K562 (cell line): ENCODE results near the gene C19orf85. TPM values are rescaled to one million over a fixed set of nuclear protein-coding genes. Genes with fewer than 3 reads are reported as not detected.

ENCODE experiments used
- ARID2 ChIP-seq: fragments of 450-650 bp; IDR thresholded peaks from 2 replicates; pipeline ENCODE4 v1.6.1; 2017; ENCODE audit warnings: antibody characterized with exemption, mild to moderate bottlenecking
- BHLHE40 ChIP-seq: IDR thresholded peaks from 2 replicates; pipeline ENCODE4 v1.6.1; 2011; ENCODE audit warnings: low read length, improper control_type of control experiment
- FIP1L1 ChIP-seq: fragments of 200-400 bp; formaldehyde crosslinking; IDR thresholded peaks from 2 replicates; pipeline ENCODE4 v1.6.1; 2018; ENCODE audit warnings: mild to moderate bottlenecking, low read depth, low read length; ENCODE audit not compliant: poor library complexity, severe bottlenecking
- GATAD2A ChIP-seq: fragments of 450-650 bp; IDR thresholded peaks from 2 replicates; pipeline ENCODE4 v1.6.1; 2017
- HMGN3 ChIP-seq: IDR thresholded peaks from 2 replicates; pipeline ENCODE4 v1.6.1; 2011; ENCODE audit warnings: borderline replicate concordance, low read depth, mild to moderate bottlenecking, mixed read lengths, low read length; ENCODE audit not compliant: insufficient read length; ENCODE audit errors: extremely low read depth
- KLF10 ChIP-seq: fragments of 250-450 bp; sonication (Bioruptor Pico); IDR thresholded peaks from 2 replicates; pipeline ENCODE4 v1.6.1; 2021; ENCODE audit warnings: matching md5 sums
- NR2C2 ChIP-seq, 2 experiments: fragments of 200-800 bp in 1 of 2; sonication (Bioruptor generic) in 1 of 2; sonication (generic) in 1 of 2; formaldehyde crosslinking in 1 of 2; IDR thresholded peaks; 2 replicates each; pipeline versions ENCODE4 v1.6.1 to v1.8.0; 2016 to 2022; ENCODE audit warnings: mild to moderate bottlenecking in 1 of 2, missing compliant biosample characterization in 1 of 2, missing genetic modification characterization in 1 of 2, missing genetic modification reagents in 1 of 2
- PML ChIP-seq: IDR thresholded peaks from 2 replicates; pipeline ENCODE4 v1.6.1; 2012; ENCODE audit warnings: low read length, inconsistent platforms
- POLR2AphosphoS5 ChIP-seq: IDR thresholded peaks from 2 replicates; pipeline ENCODE4 v1.6.1; 2011; ENCODE audit warnings: mild to moderate bottlenecking, low read depth, low read length, moderate library complexity; ENCODE audit not compliant: control insufficient read depth, insufficient read depth
- POU5F1 ChIP-seq: fragments of 150-350 bp; IDR thresholded peaks from 2 replicates; pipeline ENCODE4 v1.6.1; 2014; ENCODE audit warnings: borderline replicate concordance, low read length, low read depth, mild to moderate bottlenecking; ENCODE audit not compliant: partially characterized antibody
- PYGO2 ChIP-seq: fragments of 450-650 bp; IDR thresholded peaks from 2 replicates; pipeline ENCODE4 v1.6.1; 2016; ENCODE audit warnings: mild to moderate bottlenecking, missing genetic modification characterization, moderate library complexity, missing compliant biosample characterization
- RAD21 ChIP-seq, 2 experiments: fragments of 250-450 bp in 1 of 2; fragments of 450-650 bp in 1 of 2; sonication (Bioruptor Pico) in 1 of 2; formaldehyde crosslinking in 1 of 2; IDR thresholded peaks in 1 of 2; conservative IDR thresholded peaks in 1 of 2; 2 replicates each; pipeline versions ENCODE4 v1.4.0 to v1.8.0; 2020 to 2022; ENCODE audit warnings: mild to moderate bottlenecking in 2 of 2, moderate library complexity in 1 of 2
- RHOXF2B ChIP-seq: fragments of 250-450 bp; sonication (Bioruptor Pico); conservative IDR thresholded peaks from 2 replicates; pipeline ENCODE4 v1.5.1; 2021
- TCF3 ChIP-seq: sonication (generic); formaldehyde crosslinking; IDR thresholded peaks from 2 replicates; pipeline ENCODE4 v1.4.0; 2020; ENCODE audit warnings: mild to moderate bottlenecking, missing genetic modification reagents
- USF2 ChIP-seq: sonication (generic); formaldehyde crosslinking; IDR thresholded peaks from 2 replicates; pipeline ENCODE4 v1.5.0; 2020; ENCODE audit warnings: missing genetic modification reagents
- ZKSCAN8 ChIP-seq: fragments of 200-800 bp; sonication (Bioruptor generic); IDR thresholded peaks from 2 replicates; pipeline ENCODE4 v1.6.1; 2016; ENCODE audit warnings: missing genetic modification characterization, missing compliant biosample characterization
- polyA plus RNA-seq, 8 experiments: library from polyadenylated mRNA; depleted of rRNA in 4 of 8; stranded (reverse) in 5 of 8; unstranded in 3 of 8; fragments of >200 nt; fragmentation: Nextera tagmentation in 2 of 8; fragmentation: Illumina TruSeq in 1 of 8; extraction: Ambion mirVana in 2 of 8; extraction: Trizol in 1 of 8; gene quantifications; 2 replicates each; pipeline versions ENCODE4 v1.2.1 to v1.2.3, GENCODE V29; 2011 to 2014; ENCODE audit warnings: inconsistent platforms in 1 of 8, missing spikeins in 1 of 8
- total RNA-seq, 7 experiments: library from RNA; depleted of rRNA in 6 of 7; stranded (reverse); fragments of >200 nt in 6 of 7; fragmentation: Illumina TruSeq in 2 of 7; extraction: Trizol in 2 of 7; gene quantifications; 2 replicates each; pipeline versions ENCODE4 v1.2.1 to v1.2.3, GENCODE V29; 2011 to 2021; ENCODE audit warnings: low replicate concordance in 1 of 7
- TF ChIP-seq, protein P1 (sequence below): sonication (generic); formaldehyde crosslinking; IDR thresholded peaks from 2 replicates; pipeline ENCODE4 v1.8.0; 2022; ENCODE audit warnings: mild to moderate bottlenecking, missing genetic modification reagents, borderline replicate concordance
- TF ChIP-seq, protein P2 (sequence below): fragments of 250-450 bp; sonication (Bioruptor Pico); IDR thresholded peaks from 2 replicates; pipeline ENCODE4 v1.4.0; 2020

C19orf85 gene
- total and polyA plus RNA-seq, 9 of the 15 experiments (the other 6 are each of a cell fraction or from before 2014, with no cell fraction given), result not detected

- no peak for TF ChIP-seq ARID2
- TF ChIP-seq HMGN3, result peak; percentile 36
- TF ChIP-seq KLF10, result no peak
- peak; percentile 64; the same call in 1 of the 2 replicates for TF ChIP-seq POLR2AphosphoS5
- no peak for TF ChIP-seq ZKSCAN8
- TF ChIP-seq, protein P1, sequence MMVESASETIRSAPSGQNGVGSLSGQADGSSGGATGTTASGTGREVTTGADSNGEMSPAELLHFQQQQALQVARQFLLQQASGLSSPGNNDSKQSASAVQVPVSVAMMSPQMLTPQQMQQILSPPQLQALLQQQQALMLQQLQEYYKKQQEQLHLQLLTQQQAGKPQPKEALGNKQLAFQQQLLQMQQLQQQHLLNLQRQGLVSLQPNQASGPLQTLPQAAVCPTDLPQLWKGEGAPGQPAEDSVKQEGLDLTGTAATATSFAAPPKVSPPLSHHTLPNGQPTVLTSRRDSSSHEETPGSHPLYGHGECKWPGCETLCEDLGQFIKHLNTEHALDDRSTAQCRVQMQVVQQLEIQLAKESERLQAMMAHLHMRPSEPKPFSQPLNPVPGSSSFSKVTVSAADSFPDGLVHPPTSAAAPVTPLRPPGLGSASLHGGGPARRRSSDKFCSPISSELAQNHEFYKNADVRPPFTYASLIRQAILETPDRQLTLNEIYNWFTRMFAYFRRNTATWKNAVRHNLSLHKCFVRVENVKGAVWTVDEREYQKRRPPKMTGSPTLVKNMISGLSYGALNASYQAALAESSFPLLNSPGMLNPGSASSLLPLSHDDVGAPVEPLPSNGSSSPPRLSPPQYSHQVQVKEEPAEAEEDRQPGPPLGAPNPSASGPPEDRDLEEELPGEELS (CRISPR knock-in tag), result peak; percentile 38; the same call in 1 of the 2 replicates
- peak; percentile 52; the same call in 1 of the 2 replicates for TF ChIP-seq NR2C2 (CRISPR knock-in tag; IDR thresholded peaks at IDR 0.05)
- peak; percentile 62 for TF ChIP-seq NR2C2 (tag; IDR thresholded peaks at IDR 0.05)
- TF ChIP-seq GATAD2A, result no peak
- TF ChIP-seq BHLHE40, result peak; percentile 29; the same call in 1 of the 2 replicates
- no peak for TF ChIP-seq RAD21 (CRISPR knock-in tag; conservative IDR thresholded peaks at IDR 0.05 in 1 of 2, IDR thresholded peaks at IDR 0.05 in 1 of 2)
- no peak for TF ChIP-seq POU5F1
- TF ChIP-seq, protein P2, sequence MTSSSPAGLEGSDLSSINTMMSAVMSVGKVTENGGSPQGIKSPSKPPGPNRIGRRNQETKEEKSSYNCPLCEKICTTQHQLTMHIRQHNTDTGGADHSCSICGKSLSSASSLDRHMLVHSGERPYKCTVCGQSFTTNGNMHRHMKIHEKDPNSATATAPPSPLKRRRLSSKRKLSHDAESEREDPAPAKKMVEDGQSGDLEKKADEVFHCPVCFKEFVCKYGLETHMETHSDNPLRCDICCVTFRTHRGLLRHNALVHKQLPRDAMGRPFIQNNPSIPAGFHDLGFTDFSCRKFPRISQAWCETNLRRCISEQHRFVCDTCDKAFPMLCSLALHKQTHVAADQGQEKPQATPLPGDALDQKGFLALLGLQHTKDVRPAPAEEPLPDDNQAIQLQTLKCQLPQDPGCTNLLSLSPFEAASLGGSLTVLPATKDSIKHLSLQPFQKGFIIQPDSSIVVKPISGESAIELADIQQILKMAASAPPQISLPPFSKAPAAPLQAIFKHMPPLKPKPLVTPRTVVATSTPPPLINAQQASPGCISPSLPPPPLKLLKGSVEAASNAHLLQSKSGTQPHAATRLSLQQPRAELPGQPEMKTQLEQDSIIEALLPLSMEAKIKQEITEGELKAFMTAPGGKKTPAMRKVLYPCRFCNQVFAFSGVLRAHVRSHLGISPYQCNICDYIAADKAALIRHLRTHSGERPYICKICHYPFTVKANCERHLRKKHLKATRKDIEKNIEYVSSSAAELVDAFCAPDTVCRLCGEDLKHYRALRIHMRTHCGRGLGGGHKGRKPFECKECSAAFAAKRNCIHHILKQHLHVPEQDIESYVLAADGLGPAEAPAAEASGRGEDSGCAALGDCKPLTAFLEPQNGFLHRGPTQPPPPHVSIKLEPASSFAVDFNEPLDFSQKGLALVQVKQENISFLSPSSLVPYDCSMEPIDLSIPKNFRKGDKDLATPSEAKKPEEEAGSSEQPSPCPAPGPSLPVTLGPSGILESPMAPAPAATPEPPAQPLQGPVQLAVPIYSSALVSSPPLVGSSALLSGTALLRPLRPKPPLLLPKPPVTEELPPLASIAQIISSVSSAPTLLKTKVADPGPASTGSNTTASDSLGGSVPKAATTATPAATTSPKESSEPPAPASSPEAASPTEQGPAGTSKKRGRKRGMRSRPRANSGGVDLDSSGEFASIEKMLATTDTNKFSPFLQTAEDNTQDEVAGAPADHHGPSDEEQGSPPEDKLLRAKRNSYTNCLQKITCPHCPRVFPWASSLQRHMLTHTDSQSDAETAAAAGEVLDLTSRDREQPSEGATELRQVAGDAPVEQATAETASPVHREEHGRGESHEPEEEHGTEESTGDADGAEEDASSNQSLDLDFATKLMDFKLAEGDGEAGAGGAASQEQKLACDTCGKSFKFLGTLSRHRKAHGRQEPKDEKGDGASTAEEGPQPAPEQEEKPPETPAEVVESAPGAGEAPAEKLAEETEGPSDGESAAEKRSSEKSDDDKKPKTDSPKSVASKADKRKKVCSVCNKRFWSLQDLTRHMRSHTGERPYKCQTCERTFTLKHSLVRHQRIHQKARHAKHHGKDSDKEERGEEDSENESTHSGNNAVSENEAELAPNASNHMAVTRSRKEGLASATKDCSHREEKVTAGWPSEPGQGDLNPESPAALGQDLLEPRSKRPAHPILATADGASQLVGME (CRISPR knock-in tag), result no peak
- TF ChIP-seq PYGO2 (tag), result 0 out of 2 replicates have a peak, but pooled peaks have one; percentile 52
- TF ChIP-seq USF2, result peak; percentile 95
- 0 out of 2 replicates have a peak, but pooled peaks have one; percentile 69 for TF ChIP-seq RHOXF2B (CRISPR knock-in tag)
- peak; percentile 23; the same call in 1 of the 2 replicates for TF ChIP-seq TCF3 (CRISPR knock-in tag)
- peak; percentile 56; the same call in 1 of the 2 replicates for TF ChIP-seq PML
- peak; percentile 80 for TF ChIP-seq FIP1L1
Measured at GRCh38 chr19:55461259-55461973, 3.1 kb downstream of the C19orf85 start, which contains the start of gene ISOC2 (continued).
